Left ventricle myocardium inferior (tissue), 1 donor: Measurements from ENCODE around the gene LRRFIP1. TPM values are rescaled to one million over a fixed set of nuclear protein-coding genes. Genes with fewer than 3 reads are reported as not detected.

ENCODE experiments used
- DNase-seq: peaks from one replicate; pipeline ENCODE4 v3.0.0-alpha.2; 2020
- H3K27ac ChIP-seq: fragments of 200-600 bp; replicated peaks from 2 replicates; pipeline ENCODE4 v1.8.0; 2021
- H3K27me3 ChIP-seq: fragments of 200-600 bp; 2 replicates; pipeline ENCODE4 v1.8.0; 2021; ENCODE audit warnings: low read depth
- H3K36me3 ChIP-seq: fragments of 200-600 bp; 2 replicates; pipeline ENCODE4 v1.8.0; 2021
- H3K4me1 ChIP-seq: fragments of 200-600 bp; 2 replicates; pipeline ENCODE4 v1.8.0; 2021
- H3K4me3 ChIP-seq: fragments of 200-600 bp; 2 replicates; pipeline ENCODE4 v1.8.0; 2021; ENCODE audit warnings: mild to moderate bottlenecking, moderate library complexity
- H3K9me3 ChIP-seq: fragments of 200-600 bp; replicated peaks from 2 replicates; pipeline ENCODE4 v1.8.0; 2021
- CTCF ChIP-seq: fragments of 200-600 bp; IDR thresholded peaks from 2 replicates; pipeline ENCODE4 v1.8.0; 2021; ENCODE audit warnings: antibody characterized with exemption, mild to moderate bottlenecking, borderline replicate concordance
- intact Hi-C: fragments of 100-400 bp; cut with micrococcal nuclease; formaldehyde crosslinking; loops from one replicate; pipeline ENCODE4 v1.11.0; 2022
- total RNA-seq: library from RNA; stranded (reverse); fragmentation: NEBNext Ultra II Directional; extraction: Animal tissue kit (Norgen Biotek cat#: 25700); gene quantifications from one replicate; pipeline ENCODE4 v1.2.1, GENCODE V29; 2021
- donor health status: DM: no; HTN: yes; CAD: no; lungs with severe emphysema.

Gene LRRFIP1
- total RNA-seq, 1 donor from 2014 or later, result 97.1 TPM

- DNase-seq, result no peak
- TF ChIP-seq CTCF, result no peak
- Histone ChIP-seq H3K27ac (no peak overlapping the region), H3K9me3 (peaks cover 12% of the 10 kb centered on the region), H3K36me3 (peaks cover 26% of the 10 kb centered on the region), H3K4me3 (no peak overlapping the region), H3K27me3 (no peaks in the 10 kb centered on the region), H3K4me1 (no peaks in the 10 kb centered on the region)
- intact Hi-C loops, result no loop called here
Measured at GRCh38 chr2:237786936-237787335, 159.5 kb downstream of the LRRFIP1 start.

- TF ChIP-seq CTCF, result no peak
- intact Hi-C loops, result no loop called here
- H3K36me3 ChIP-seq, result peaks cover 18% of the 10 kb centered on the region
- H3K4me1 ChIP-seq, result no peaks in the 10 kb centered on the region
- H3K27ac ChIP-seq, result no peak overlapping the region
- H3K9me3 ChIP-seq, result peaks cover 12% of the 10 kb centered on the region
- DNase-seq, result no peak
- H3K27me3 ChIP-seq, result no peaks in the 10 kb centered on the region
- H3K4me3 ChIP-seq, result no peak overlapping the region
Measured at GRCh38 chr2:237790353-237790752, 163.0 kb downstream of the LRRFIP1 start.

- Histone ChIP-seq H3K27me3 (no peaks in the 10 kb centered on the region), H3K27ac (no peak overlapping the region), H3K4me3 (no peak overlapping the region), H3K36me3 (peaks cover 10% of the 10 kb centered on the region), H3K9me3 (peaks cover 4% of the 10 kb centered on the region), H3K4me1 (no peaks in the 10 kb centered on the region)
- no peak for DNase-seq
- intact Hi-C loops, result no loop called here
- TF ChIP-seq CTCF, result no peak
Measured at GRCh38 chr2:237791977-237792727, 164.8 kb downstream of the LRRFIP1 start.

- H3K4me1 ChIP-seq, result no peaks in the 10 kb centered on the region
- H3K4me3 ChIP-seq, result no peak overlapping the region
- no peaks in the 10 kb centered on the region for H3K36me3 ChIP-seq
- H3K27me3 ChIP-seq, result no peaks in the 10 kb centered on the region
- intact Hi-C loops, result no loop called here
- peaks cover 18% of the 10 kb centered on the region for H3K9me3 ChIP-seq
- no peak for DNase-seq
- no peak for TF ChIP-seq CTCF
- no peak overlapping the region for H3K27ac ChIP-seq
Measured at GRCh38 chr2:237797253-237797652, 169.9 kb downstream of the LRRFIP1 start.

GRCh38 chr2:237798236-237799059 is 171.1 kb downstream of the LRRFIP1 start, which contains the start of gene RBM44:
Gene RBM44, plus strand, starts transcription at chr2:237798779. Its CDS starts 14,831 bp downstream, at chr2:237813610.
- Histone ChIP-seq H3K27me3 (no peaks in the 10 kb centered on the region), H3K9me3 (peaks cover 18% of the 10 kb centered on the region), H3K36me3 (no peaks in the 10 kb centered on the region), H3K27ac (no peak within 1 kb of the TSS), H3K4me3 (no peak within 1 kb of the TSS), H3K4me1 (no peaks in the 10 kb centered on the region)
- intact Hi-C loops, result no loop called here
- TF ChIP-seq CTCF, result no peak
- no peak for DNase-seq
